NT2/D1 (cell line): Measurements from ENCODE around the gene DIP2C.
"Not testable (repeated sequence)": the region's sequence is repeated elsewhere in the genome, so short reads cannot be mapped to it uniquely, and the experiment has no call there.

Experiments used
- SUZ12 ChIP-seq: IDR thresholded peaks from 2 replicates; pipeline ENCODE4 v1.6.1; 2011; ENCODE audit not compliant: insufficient read length, insufficient read depth; ENCODE audit errors: extremely low read depth
- YY1 ChIP-seq: IDR thresholded peaks from 2 replicates; pipeline ENCODE4 v1.6.1; 2011; ENCODE audit not compliant: insufficient read length, insufficient read depth
- ZNF274 ChIP-seq: IDR thresholded peaks from 2 replicates; pipeline ENCODE4 v1.6.1; 2011; ENCODE audit warnings: mild to moderate bottlenecking, low read depth, low read length

DNA sequence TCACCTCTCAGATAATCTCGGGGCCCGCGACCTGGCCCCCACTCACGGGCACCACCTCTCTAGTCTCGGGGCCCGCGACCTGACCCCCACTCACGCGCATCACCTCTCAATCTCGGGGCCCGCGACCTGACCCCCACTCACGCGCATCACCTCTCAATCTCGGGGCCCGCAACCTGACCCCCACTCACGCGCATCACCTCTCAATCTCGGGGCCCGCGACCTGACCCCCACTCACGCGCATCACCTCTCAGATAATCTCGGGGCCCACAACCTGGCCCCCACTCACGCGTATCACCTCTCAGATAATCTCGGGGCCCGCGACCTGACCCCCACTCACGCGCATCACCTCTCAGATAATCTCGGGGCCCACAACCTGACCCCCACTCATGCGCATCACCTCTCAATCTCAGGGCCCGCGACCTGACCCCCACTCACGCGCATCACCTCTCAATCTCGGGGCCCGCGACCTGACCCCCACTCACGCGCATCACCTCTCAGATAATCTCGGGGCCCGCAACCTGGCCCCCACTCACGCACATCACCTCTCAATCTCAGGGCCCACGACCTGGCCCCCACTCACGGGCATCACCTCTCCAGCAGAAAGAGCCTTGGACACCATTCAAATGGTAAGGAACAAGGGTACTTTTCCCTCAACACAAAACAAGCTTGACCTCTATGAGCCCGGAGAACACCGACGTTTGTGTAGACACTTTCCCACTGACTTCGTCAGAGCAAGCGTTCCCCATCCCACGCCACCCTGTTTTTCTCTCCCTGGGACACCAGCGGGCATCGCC, 104.8 kb downstream of the DIP2C start:
- not testable (repeated sequence) for TF ChIP-seq ZNF274, SUZ12, YY1
